CD4-positive, alpha-beta T cell treated with Interleukin-4 for 4 hours (primary cell): ENCODE data around the gene CHST11.

ENCODE experiments used
- DNase-seq: peaks from one replicate; pipeline ENCODE4 v3.0.0-alpha.2; 2020

Gene CHST11

GRCh38 chr12:104683831-104684503, 227.2 kb downstream of the CHST11 start:
- DNase-seq: no peak

GRCh38 chr12:104684884-104685283, 228.1 kb downstream of the CHST11 start:
- DNase-seq: no peak

- DNase-seq: no peak
These were observed 228.6 kb downstream of the CHST11 start for GRCh38 chr12:104685366-104685765.

- no peak for DNase-seq
These were observed 229.4 kb downstream of the CHST11 start for GRCh38 chr12:104686196-104686595.

- DNase-seq: peak; percentile 64
These were observed 231.2 kb downstream of the CHST11 start for GRCh38 chr12:104687823-104688573.

- no peak for DNase-seq
These were observed 232.9 kb downstream of the CHST11 start for GRCh38 chr12:104689635-104690034.

GRCh38 chr12:104691721-104692556, 235.2 kb downstream of the CHST11 start:
- no peak for DNase-seq

GRCh38 chr12:104692557-104693218, 235.9 kb downstream of the CHST11 start:
- DNase-seq: no peak

GRCh38 chr12:104693493-104693892, 236.7 kb downstream of the CHST11 start:
- no peak for DNase-seq

GRCh38 chr12:104694161-104694560, 237.4 kb downstream of the CHST11 start:
- no peak for DNase-seq

- DNase-seq: no peak
These were observed 238.0 kb downstream of the CHST11 start for GRCh38 chr12:104694711-104695110.

- DNase-seq: peak; percentile 82
These were observed 238.9 kb downstream of the CHST11 start for GRCh38 chr12:104695453-104696148.

- DNase-seq: no peak
These were observed 240.4 kb downstream of the CHST11 start for GRCh38 chr12:104697186-104697585.

- DNase-seq: no peak
These were observed 242.1 kb downstream of the CHST11 start for GRCh38 chr12:104698871-104699270.

GRCh38 chr12:104699489-104700190, 242.9 kb downstream of the CHST11 start:
- DNase-seq: no peak

- DNase-seq: no peak
These were observed 243.6 kb downstream of the CHST11 start for GRCh38 chr12:104700324-104700723.

- DNase-seq: no peak
These were observed 244.6 kb downstream of the CHST11 start for GRCh38 chr12:104701301-104701700.

- DNase-seq: no peak
These were observed 245.0 kb downstream of the CHST11 start for GRCh38 chr12:104701756-104702155.

GRCh38 chr12:104702565-104703139, 245.9 kb downstream of the CHST11 start:
- no peak for DNase-seq

- no peak for DNase-seq
These were observed 246.6 kb downstream of the CHST11 start for GRCh38 chr12:104703372-104703771.

- DNase-seq: no peak
These were observed 247.6 kb downstream of the CHST11 start for GRCh38 chr12:104704224-104704779.
